Measurements from ENCODE around the gene COX8A.

- TF ChIP-seq CTCF (IDR thresholded peaks at IDR 0.05; ENCODE audit: insufficient read depth, low read length) (no peak), POLR2AphosphoS5 (IDR thresholded peaks at IDR 0.05; ENCODE audit: low read depth) (no peak)
Observed at GRCh38 chr11:64011371-64011770, 37.0 kb downstream of the COX8A start.

All from HL-60 (cell line).